ENCODE measurements around the gene IFIT2. TPM values are rescaled to one million over a fixed set of nuclear protein-coding genes. Genes with fewer than 3 reads are reported as not detected.
A peak's percentile ranks its signal among the peaks of the same experiment; 100 is the strongest.
"Not testable (repeated sequence)": the region's sequence is repeated elsewhere in the genome, so short reads cannot be mapped to it uniquely, and the experiment has no call there.

Gene IFIT2
- total RNA-seq, 4 donors from 2014 or later: 0.67 to 2.2 (median 1.9) TPM

GRCh38 chr10:89310056-89310893 is 8.4 kb downstream of the IFIT2 start:
- DNase-seq (ENCODE audit: low spot score in 2 of 2): no peak
- TF ChIP-seq CTCF (IDR thresholded peaks at IDR 0.05) (no peak), POLR2A (IDR thresholded peaks at IDR 0.05) (no peak)
- intact Hi-C loops (cut with DNase I; ENCODE audit: low total_unique reads): no loop called here
- H3K4me3 ChIP-seq (ENCODE audit: low read depth, poor library complexity, severe bottlenecking): no peak overlapping the region
- 89 to 91% methylated on average over 2 of the region's 2 CpGs for WGBS, 2 donors

- no peak for DNase-seq (ENCODE audit: low spot score in 2 of 2)
- intact Hi-C loops (cut with DNase I; ENCODE audit: low total_unique reads): no loop called here
- TF ChIP-seq CTCF (IDR thresholded peaks at IDR 0.05) (no peak), POLR2A (IDR thresholded peaks at IDR 0.05) (no peak)
- H3K4me3 ChIP-seq (ENCODE audit: low read depth, poor library complexity, severe bottlenecking): no peak overlapping the region
- 38 to 57% methylated on average over 1 of the region's 1 CpG for WGBS, 2 donors
These were observed 11.1 kb downstream of the IFIT2 start for GRCh38 chr10:89312973-89313372.

- TF ChIP-seq CTCF (IDR thresholded peaks at IDR 0.05) (no peak), POLR2A (IDR thresholded peaks at IDR 0.05) (no peak)
- H3K4me3 ChIP-seq (ENCODE audit: low read depth, poor library complexity, severe bottlenecking): no peak overlapping the region
- DNase-seq (ENCODE audit: low spot score in 2 of 2): no peak
- intact Hi-C loops (cut with DNase I; ENCODE audit: low total_unique reads): no loop called here
These were observed 12.8 kb downstream of the IFIT2 start for GRCh38 chr10:89314676-89315075.

- 92 to 95% methylated on average over 4 of the region's 4 CpGs for WGBS, 2 donors
- DNase-seq (ENCODE audit: low spot score in 2 of 2); intact Hi-C loops (cut with DNase I; ENCODE audit: low total_unique reads); H3K4me3 ChIP-seq (ENCODE audit: low read depth, poor library complexity, severe bottlenecking): not testable (repeated sequence)
These were observed 16.2 kb downstream of the IFIT2 start for GRCh38 chr10:89318047-89318446.

GRCh38 chr10:89325081-89325480 is 23.2 kb downstream of the IFIT2 start:
- DNase-seq (ENCODE audit: low spot score in 2 of 2); intact Hi-C loops (cut with DNase I; ENCODE audit: low total_unique reads); H3K4me3 ChIP-seq (ENCODE audit: low read depth, poor library complexity, severe bottlenecking): not testable (repeated sequence)

- intact Hi-C loops (cut with DNase I; ENCODE audit: low total_unique reads); DNase-seq (ENCODE audit: low spot score in 2 of 2); H3K4me3 ChIP-seq (ENCODE audit: low read depth, poor library complexity, severe bottlenecking): not testable (repeated sequence)
- WGBS, 2 donors: 69 to 71% methylated on average over 2 of the region's 2 CpGs
These were observed 24.0 kb downstream of the IFIT2 start for GRCh38 chr10:89325856-89326255.

- TF ChIP-seq POLR2A (IDR thresholded peaks at IDR 0.05) (no peak), CTCF (IDR thresholded peaks at IDR 0.05) (no peak)
- WGBS, 2 donors: 1 to 2% methylated on average over 7 of the region's 7 CpGs
- intact Hi-C loops (cut with DNase I; ENCODE audit: low total_unique reads): no loop called here
- H3K4me3 ChIP-seq (ENCODE audit: low read depth, poor library complexity, severe bottlenecking): peak within 1 kb of the TSS; percentile 10
- DNase-seq (ENCODE audit: low spot score in 2 of 2): peak in 1 of 2 donors; percentile 68
These were observed 26.1 kb downstream of the IFIT2 start, which contains the start of gene IFIT3 for GRCh38 chr10:89327803-89328441. TSS of gene IFIT3 (plus strand) at chr10:89327997. CDS start at chr10:89328074, 77 bp downstream.
